K562 (cell line): ENCODE results near the gene THBS2.

Source experiments
- BHLHE40 ChIP-seq: IDR thresholded peaks from 2 replicates; pipeline ENCODE4 v1.6.1; 2011; ENCODE audit warnings: low read length, improper control_type of control experiment
- EGR1 ChIP-seq: fragments of 450-650 bp; conservative IDR thresholded peaks from 2 replicates; pipeline ENCODE4 v1.6.1; 2017; ENCODE audit warnings: mild to moderate bottlenecking
- NFIC ChIP-seq: fragments of 450-650 bp; IDR thresholded peaks from 2 replicates; pipeline ENCODE4 v1.6.1; 2017; ENCODE audit warnings: mild to moderate bottlenecking, inconsistent platforms
- NR3C1 ChIP-seq: sonication (generic); formaldehyde crosslinking; IDR thresholded peaks from 2 replicates; pipeline ENCODE4 v1.8.1; 2022; ENCODE audit warnings: missing genetic modification reagents
- PHF21A ChIP-seq: fragments of 450-650 bp; IDR thresholded peaks from 2 replicates; pipeline ENCODE4 v1.6.1; 2017; ENCODE audit warnings: low read depth, borderline replicate concordance
- ZNF76 ChIP-seq: fragments of 250-450 bp; sonication (Bioruptor Pico); IDR thresholded peaks from 2 replicates; pipeline ENCODE4 v1.4.0; 2020; ENCODE audit warnings: mild to moderate bottlenecking, moderate library complexity, borderline replicate concordance
- TF ChIP-seq, protein P1 (sequence below): fragments of 200-800 bp; sonication (Bioruptor generic); IDR thresholded peaks from 2 replicates; pipeline ENCODE4 v1.6.1; 2016; ENCODE audit warnings: missing genetic modification characterization, missing compliant biosample characterization
- TF ChIP-seq, protein P2 (sequence below), 3 experiments: IDR thresholded peaks in 2 of 3; conservative IDR thresholded peaks in 1 of 3; 2 replicates each; pipeline ENCODE4 v1.5.1; 2011 to 2012; ENCODE audit warnings: low read length in 3 of 3, mild to moderate bottlenecking in 3 of 3, control low read depth in 2 of 3, improper control_type of control experiment in 1 of 3, inconsistent platforms in 1 of 3, low read depth in 1 of 3, mixed read lengths in 1 of 3, moderate library complexity in 1 of 3; ENCODE audit not compliant: insufficient read depth in 2 of 3
- TF ChIP-seq, protein P3 (sequence below): sonication (generic); formaldehyde crosslinking; IDR thresholded peaks from 2 replicates; pipeline ENCODE4 v1.8.0; 2022; ENCODE audit warnings: mild to moderate bottlenecking, low read depth, missing genetic modification reagents
- TF ChIP-seq, protein P4 (sequence below): sonication (generic); formaldehyde crosslinking; IDR thresholded peaks from 2 replicates; pipeline ENCODE4 v1.8.0; 2023; ENCODE audit warnings: mild to moderate bottlenecking, missing genetic modification reagents

DNA sequence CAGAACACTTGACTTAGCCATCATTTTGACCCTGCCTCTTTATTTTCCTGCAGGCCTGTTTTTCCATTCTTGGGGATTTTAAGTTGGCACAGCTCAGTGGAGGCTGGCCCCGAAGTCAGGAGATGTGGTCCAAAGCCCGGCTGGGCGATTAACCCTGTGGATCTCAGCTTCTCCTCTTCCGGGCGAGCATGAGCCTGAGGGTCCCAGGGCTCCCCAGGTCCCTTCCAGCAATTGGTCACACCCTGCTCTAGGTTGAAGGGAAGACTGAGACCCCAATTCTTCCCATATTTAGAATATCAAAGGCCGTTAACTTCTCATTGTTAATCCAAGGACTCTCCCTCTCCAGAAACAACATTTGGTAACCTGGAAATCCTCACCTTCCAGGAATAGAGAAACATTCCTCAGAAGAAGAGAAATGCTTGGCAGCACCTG lies 2.3 kb downstream of the THBS2 start:
- TF ChIP-seq NFIC (no peak), ZNF76 (no peak), NR3C1 (no peak), BHLHE40 (no peak), PHF21A (no peak), EGR1 (no peak)
- TF ChIP-seq, protein P1, sequence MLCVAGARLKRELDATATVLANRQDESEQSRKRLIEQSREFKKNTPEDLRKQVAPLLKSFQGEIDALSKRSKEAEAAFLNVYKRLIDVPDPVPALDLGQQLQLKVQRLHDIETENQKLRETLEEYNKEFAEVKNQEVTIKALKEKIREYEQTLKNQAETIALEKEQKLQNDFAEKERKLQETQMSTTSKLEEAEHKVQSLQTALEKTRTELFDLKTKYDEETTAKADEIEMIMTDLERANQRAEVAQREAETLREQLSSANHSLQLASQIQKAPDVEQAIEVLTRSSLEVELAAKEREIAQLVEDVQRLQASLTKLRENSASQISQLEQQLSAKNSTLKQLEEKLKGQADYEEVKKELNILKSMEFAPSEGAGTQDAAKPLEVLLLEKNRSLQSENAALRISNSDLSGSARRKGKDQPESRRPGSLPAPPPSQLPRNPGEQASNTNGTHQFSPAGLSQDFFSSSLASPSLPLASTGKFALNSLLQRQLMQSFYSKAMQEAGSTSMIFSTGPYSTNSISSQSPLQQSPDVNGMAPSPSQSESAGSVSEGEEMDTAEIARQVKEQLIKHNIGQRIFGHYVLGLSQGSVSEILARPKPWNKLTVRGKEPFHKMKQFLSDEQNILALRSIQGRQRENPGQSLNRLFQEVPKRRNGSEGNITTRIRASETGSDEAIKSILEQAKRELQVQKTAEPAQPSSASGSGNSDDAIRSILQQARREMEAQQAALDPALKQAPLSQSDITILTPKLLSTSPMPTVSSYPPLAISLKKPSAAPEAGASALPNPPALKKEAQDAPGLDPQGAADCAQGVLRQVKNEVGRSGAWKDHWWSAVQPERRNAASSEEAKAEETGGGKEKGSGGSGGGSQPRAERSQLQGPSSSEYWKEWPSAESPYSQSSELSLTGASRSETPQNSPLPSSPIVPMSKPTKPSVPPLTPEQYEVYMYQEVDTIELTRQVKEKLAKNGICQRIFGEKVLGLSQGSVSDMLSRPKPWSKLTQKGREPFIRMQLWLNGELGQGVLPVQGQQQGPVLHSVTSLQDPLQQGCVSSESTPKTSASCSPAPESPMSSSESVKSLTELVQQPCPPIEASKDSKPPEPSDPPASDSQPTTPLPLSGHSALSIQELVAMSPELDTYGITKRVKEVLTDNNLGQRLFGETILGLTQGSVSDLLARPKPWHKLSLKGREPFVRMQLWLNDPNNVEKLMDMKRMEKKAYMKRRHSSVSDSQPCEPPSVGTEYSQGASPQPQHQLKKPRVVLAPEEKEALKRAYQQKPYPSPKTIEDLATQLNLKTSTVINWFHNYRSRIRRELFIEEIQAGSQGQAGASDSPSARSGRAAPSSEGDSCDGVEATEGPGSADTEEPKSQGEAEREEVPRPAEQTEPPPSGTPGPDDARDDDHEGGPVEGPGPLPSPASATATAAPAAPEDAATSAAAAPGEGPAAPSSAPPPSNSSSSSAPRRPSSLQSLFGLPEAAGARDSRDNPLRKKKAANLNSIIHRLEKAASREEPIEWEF: no peak
- TF ChIP-seq, protein P2, sequence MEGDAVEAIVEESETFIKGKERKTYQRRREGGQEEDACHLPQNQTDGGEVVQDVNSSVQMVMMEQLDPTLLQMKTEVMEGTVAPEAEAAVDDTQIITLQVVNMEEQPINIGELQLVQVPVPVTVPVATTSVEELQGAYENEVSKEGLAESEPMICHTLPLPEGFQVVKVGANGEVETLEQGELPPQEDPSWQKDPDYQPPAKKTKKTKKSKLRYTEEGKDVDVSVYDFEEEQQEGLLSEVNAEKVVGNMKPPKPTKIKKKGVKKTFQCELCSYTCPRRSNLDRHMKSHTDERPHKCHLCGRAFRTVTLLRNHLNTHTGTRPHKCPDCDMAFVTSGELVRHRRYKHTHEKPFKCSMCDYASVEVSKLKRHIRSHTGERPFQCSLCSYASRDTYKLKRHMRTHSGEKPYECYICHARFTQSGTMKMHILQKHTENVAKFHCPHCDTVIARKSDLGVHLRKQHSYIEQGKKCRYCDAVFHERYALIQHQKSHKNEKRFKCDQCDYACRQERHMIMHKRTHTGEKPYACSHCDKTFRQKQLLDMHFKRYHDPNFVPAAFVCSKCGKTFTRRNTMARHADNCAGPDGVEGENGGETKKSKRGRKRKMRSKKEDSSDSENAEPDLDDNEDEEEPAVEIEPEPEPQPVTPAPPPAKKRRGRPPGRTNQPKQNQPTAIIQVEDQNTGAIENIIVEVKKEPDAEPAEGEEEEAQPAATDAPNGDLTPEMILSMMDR (IDR thresholded peaks at IDR 0.05 in 2 of 3, conservative IDR thresholded peaks at IDR 0.05 in 1 of 3; ENCODE audit: insufficient read depth in 2 of 3, low read depth in 1 of 3, low read length in 3 of 3): no peak
- TF ChIP-seq, protein P3, sequence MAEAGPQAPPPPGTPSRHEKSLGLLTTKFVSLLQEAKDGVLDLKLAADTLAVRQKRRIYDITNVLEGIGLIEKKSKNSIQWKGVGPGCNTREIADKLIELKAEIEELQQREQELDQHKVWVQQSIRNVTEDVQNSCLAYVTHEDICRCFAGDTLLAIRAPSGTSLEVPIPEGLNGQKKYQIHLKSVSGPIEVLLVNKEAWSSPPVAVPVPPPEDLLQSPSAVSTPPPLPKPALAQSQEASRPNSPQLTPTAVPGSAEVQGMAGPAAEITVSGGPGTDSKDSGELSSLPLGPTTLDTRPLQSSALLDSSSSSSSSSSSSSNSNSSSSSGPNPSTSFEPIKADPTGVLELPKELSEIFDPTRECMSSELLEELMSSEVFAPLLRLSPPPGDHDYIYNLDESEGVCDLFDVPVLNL: no peak
- TF ChIP-seq, protein P4, sequence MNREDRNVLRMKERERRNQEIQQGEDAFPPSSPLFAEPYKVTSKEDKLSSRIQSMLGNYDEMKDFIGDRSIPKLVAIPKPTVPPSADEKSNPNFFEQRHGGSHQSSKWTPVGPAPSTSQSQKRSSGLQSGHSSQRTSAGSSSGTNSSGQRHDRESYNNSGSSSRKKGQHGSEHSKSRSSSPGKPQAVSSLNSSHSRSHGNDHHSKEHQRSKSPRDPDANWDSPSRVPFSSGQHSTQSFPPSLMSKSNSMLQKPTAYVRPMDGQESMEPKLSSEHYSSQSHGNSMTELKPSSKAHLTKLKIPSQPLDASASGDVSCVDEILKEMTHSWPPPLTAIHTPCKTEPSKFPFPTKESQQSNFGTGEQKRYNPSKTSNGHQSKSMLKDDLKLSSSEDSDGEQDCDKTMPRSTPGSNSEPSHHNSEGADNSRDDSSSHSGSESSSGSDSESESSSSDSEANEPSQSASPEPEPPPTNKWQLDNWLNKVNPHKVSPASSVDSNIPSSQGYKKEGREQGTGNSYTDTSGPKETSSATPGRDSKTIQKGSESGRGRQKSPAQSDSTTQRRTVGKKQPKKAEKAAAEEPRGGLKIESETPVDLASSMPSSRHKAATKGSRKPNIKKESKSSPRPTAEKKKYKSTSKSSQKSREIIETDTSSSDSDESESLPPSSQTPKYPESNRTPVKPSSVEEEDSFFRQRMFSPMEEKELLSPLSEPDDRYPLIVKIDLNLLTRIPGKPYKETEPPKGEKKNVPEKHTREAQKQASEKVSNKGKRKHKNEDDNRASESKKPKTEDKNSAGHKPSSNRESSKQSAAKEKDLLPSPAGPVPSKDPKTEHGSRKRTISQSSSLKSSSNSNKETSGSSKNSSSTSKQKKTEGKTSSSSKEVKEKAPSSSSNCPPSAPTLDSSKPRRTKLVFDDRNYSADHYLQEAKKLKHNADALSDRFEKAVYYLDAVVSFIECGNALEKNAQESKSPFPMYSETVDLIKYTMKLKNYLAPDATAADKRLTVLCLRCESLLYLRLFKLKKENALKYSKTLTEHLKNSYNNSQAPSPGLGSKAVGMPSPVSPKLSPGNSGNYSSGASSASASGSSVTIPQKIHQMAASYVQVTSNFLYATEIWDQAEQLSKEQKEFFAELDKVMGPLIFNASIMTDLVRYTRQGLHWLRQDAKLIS: no peak
